DOHH2 (cell line): ENCODE measurements around the gene GATAD2B.

ENCODE experiments used
- EZH2phosphoT487 ChIP-seq: fragments of 200-600 bp; sonication (generic); IDR thresholded peaks from 2 replicates; pipeline ENCODE4 v1.6.1; 2017; ENCODE audit warnings: borderline replicate concordance, mild to moderate bottlenecking, antibody characterized with exemption, low read length, moderate library complexity, mixed read lengths
- TF ChIP-seq, protein P1 (sequence below): fragments of 200-600 bp; sonication (generic); IDR thresholded peaks from one replicate; pipeline ENCODE4 v1.5.1; 2014; ENCODE audit warnings: antibody characterized with exemption, mild to moderate bottlenecking, low read depth, low read length; ENCODE audit not compliant: poor library complexity, severe bottlenecking

DNA sequence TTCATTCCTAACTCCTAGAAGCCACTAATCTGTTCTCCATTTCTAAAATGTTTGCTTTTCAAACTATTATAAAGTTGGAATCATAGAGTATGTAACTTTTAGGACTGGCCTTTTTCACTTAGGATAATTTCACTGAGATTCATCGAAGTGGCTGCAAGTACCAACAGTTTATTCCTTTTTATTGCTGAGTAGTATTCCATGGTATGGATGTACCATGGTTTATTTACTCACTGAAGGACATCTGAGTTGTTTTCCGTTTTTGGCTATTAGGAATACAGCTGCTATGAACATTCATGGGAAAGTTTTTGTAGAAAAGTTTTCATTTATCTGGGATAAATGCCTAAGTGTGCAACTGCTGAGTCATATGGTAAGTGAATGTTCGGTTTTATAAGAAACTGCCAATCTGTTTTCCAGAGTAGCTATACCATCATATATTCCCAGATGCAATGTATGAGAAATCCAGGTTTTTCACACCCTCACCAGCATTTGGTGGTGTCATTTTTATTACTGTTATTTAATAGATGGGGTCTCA lies 81.2 kb downstream of the GATAD2B start:
- TF ChIP-seq, protein P1, sequence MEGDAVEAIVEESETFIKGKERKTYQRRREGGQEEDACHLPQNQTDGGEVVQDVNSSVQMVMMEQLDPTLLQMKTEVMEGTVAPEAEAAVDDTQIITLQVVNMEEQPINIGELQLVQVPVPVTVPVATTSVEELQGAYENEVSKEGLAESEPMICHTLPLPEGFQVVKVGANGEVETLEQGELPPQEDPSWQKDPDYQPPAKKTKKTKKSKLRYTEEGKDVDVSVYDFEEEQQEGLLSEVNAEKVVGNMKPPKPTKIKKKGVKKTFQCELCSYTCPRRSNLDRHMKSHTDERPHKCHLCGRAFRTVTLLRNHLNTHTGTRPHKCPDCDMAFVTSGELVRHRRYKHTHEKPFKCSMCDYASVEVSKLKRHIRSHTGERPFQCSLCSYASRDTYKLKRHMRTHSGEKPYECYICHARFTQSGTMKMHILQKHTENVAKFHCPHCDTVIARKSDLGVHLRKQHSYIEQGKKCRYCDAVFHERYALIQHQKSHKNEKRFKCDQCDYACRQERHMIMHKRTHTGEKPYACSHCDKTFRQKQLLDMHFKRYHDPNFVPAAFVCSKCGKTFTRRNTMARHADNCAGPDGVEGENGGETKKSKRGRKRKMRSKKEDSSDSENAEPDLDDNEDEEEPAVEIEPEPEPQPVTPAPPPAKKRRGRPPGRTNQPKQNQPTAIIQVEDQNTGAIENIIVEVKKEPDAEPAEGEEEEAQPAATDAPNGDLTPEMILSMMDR = no peak
- TF ChIP-seq EZH2phosphoT487 = no peak
